SK-N-SH (cell line): ENCODE measurements around the gene SPACDR. TPM values are rescaled to one million over a fixed set of nuclear protein-coding genes. Genes with fewer than 3 reads are reported as not detected.
A peak's percentile ranks its signal among the peaks of the same experiment; 100 is the strongest.

Source experiments
- CTCF ChIA-PET: fragments of 300-600, 350-600 bp; formaldehyde crosslinking; extraction: SDS; loops from one replicate; lab custom pipeline; 2021; lab: Yijun Ruan, JAX
- POLR2A ChIA-PET: fragments of 350-600 bp; sonication (Branson Sonifier 250); formaldehyde crosslinking; extraction: SDS; loops from one replicate; lab custom pipeline; 2020; ENCODE audit warnings: antibody characterized with exemption, inconsistent platforms; lab: Yijun Ruan, JAX
- DNase-seq: peaks from one replicate; pipeline ENCODE4 v3.0.0; 2012
- H2AFZ ChIP-seq: fragments of 200-600 bp; sonication (generic); 2 replicates; pipeline ENCODE4 v1.8.1; 2016; ENCODE audit warnings: antibody characterized with exemption, mild to moderate bottlenecking, low read depth
- H3F3A ChIP-seq: fragments of 200-600 bp; sonication (generic); replicated peaks from 2 replicates; pipeline ENCODE3; 2016; ENCODE audit warnings: antibody characterized with exemption, mild to moderate bottlenecking; ENCODE audit not compliant: insufficient read depth
- H3K27ac ChIP-seq, 2 experiments: fragments of 200-500 bp in 1 of 2; fragments of 200-600 bp in 1 of 2; sonication (Bioruptor generic) in 1 of 2; sonication (generic), shearing (Covaris generic) in 1 of 2; 2 replicates each; pipeline versions ENCODE4 v1.5.1 to v1.6.1; 2014 to 2016; ENCODE audit warnings: low read depth in 2 of 2, inconsistent platforms in 1 of 2, low read length in 1 of 2, mild to moderate bottlenecking in 1 of 2, mixed read lengths in 1 of 2
- H3K27me3 ChIP-seq: fragments of 200-600 bp; sonication (generic), shearing (Covaris generic); 2 replicates; pipeline ENCODE4 v1.6.1; 2016; ENCODE audit warnings: mixed run types; ENCODE audit not compliant: insufficient read depth
- H3K36me3 ChIP-seq, 2 experiments: fragments of 200-500 bp in 1 of 2; fragments of 200-600 bp in 1 of 2; sonication (Bioruptor generic) in 1 of 2; sonication (generic) in 1 of 2; replicated peaks in 1 of 2; 2 replicates each; pipeline versions ENCODE3 to v1.5.1; 2014 to 2016; ENCODE audit warnings: low read length in 1 of 2, mild to moderate bottlenecking in 1 of 2; ENCODE audit not compliant: insufficient read depth in 2 of 2, control insufficient read depth in 1 of 2
- H3K4me1 ChIP-seq, 2 experiments: fragments of 200-500 bp in 1 of 2; fragments of 200-600 bp in 1 of 2; sonication (Bioruptor generic) in 1 of 2; sonication (generic), shearing (Covaris generic) in 1 of 2; 2 replicates each; pipeline versions ENCODE4 v1.5.1 to v1.6.1; 2014 to 2016; ENCODE audit warnings: low read depth in 1 of 2, low read length in 1 of 2, mixed run types in 1 of 2; ENCODE audit not compliant: insufficient read depth in 2 of 2, control insufficient read depth in 1 of 2
- H3K4me2 ChIP-seq: fragments of 200-600 bp; sonication (generic), shearing (Covaris generic); 2 replicates; pipeline ENCODE4 v1.6.1; 2017; ENCODE audit warnings: mixed run types
- H3K4me3 ChIP-seq, 2 experiments: fragments of 200-500 bp in 1 of 2; fragments of 200-600 bp in 1 of 2; sonication (Bioruptor generic) in 1 of 2; sonication (generic), shearing (Covaris generic) in 1 of 2; 2 replicates each; pipeline versions ENCODE4 v1.5.1 to v1.8.1; 2014 to 2016; ENCODE audit warnings: low read depth in 2 of 2, inconsistent platforms in 1 of 2, low read length in 1 of 2, mild to moderate bottlenecking in 1 of 2, mixed read lengths in 1 of 2, moderate library complexity in 1 of 2
- H3K79me2 ChIP-seq: fragments of 200-600 bp; sonication (generic); 2 replicates; pipeline ENCODE4 v1.8.1; 2017; ENCODE audit warnings: mild to moderate bottlenecking; ENCODE audit not compliant: insufficient read depth
- H3K9ac ChIP-seq: fragments of 200-600 bp; sonication (generic); 2 replicates; pipeline ENCODE4 v1.6.1; 2017; ENCODE audit warnings: mixed run types
- H3K9me2 ChIP-seq: fragments of 200-600 bp; sonication (generic); 2 replicates; pipeline ENCODE4 v1.6.1; 2017; ENCODE audit warnings: mixed run types
- H3K9me3 ChIP-seq: fragments of 200-600 bp; sonication (generic); 2 replicates; pipeline ENCODE4 v1.6.1; 2017; ENCODE audit warnings: mixed run types, mild to moderate bottlenecking, moderate library complexity
- H4K20me1 ChIP-seq: fragments of 200-600 bp; sonication (generic); 2 replicates; pipeline ENCODE4 v1.6.1; 2017; ENCODE audit warnings: mild to moderate bottlenecking, mixed run types; ENCODE audit not compliant: insufficient read depth
- CTCF ChIP-seq: fragments of 200-600 bp; sonication (generic); IDR thresholded peaks from 2 replicates; pipeline ENCODE4 v1.6.1; 2017; ENCODE audit warnings: antibody characterized with exemption, mild to moderate bottlenecking, moderate library complexity
- ELF1 ChIP-seq: IDR thresholded peaks from 2 replicates; pipeline ENCODE4 v1.4.0; 2012
- EZH2phosphoT487 ChIP-seq: fragments of 200-600 bp; sonication (generic); IDR thresholded peaks from 2 replicates; pipeline ENCODE4 v1.6.1; 2017; ENCODE audit warnings: low read depth, mixed run types, mild to moderate bottlenecking, antibody characterized with exemption, moderate library complexity, borderline replicate concordance
- GABPA ChIP-seq: IDR thresholded peaks from 2 replicates; pipeline ENCODE4 v1.4.0; 2012; ENCODE audit warnings: low read depth, mild to moderate bottlenecking
- MXI1 ChIP-seq: IDR thresholded peaks from 2 replicates; pipeline ENCODE4 v1.6.1; 2012; ENCODE audit warnings: mild to moderate bottlenecking, low read depth, low read length, improper control_type of control experiment
- NFIC ChIP-seq: IDR thresholded peaks from 2 replicates; pipeline ENCODE4 v1.4.0; 2012; ENCODE audit warnings: borderline replicate concordance
- NRF1 ChIP-seq: IDR thresholded peaks from 2 replicates; pipeline ENCODE4 v1.6.1; 2012; ENCODE audit warnings: low read depth, mild to moderate bottlenecking, low read length
- PBX3 ChIP-seq: IDR thresholded peaks from 2 replicates; pipeline ENCODE4; 2012
- POLR2AphosphoS5 ChIP-seq: IDR thresholded peaks from 2 replicates; pipeline ENCODE4 v1.6.1; 2012; ENCODE audit warnings: low read depth, low read length
- RCOR1 ChIP-seq: fragments of 150-350 bp; IDR thresholded peaks from 2 replicates; pipeline ENCODE4 v1.6.1; 2017; ENCODE audit warnings: antibody characterized with exemption, low read length
- REST ChIP-seq: IDR thresholded peaks from 2 replicates; pipeline ENCODE4 v1.6.1; 2012; ENCODE audit warnings: mild to moderate bottlenecking, low read depth, low read length, moderate library complexity
- SIN3A ChIP-seq: IDR thresholded peaks from 2 replicates; pipeline ENCODE4 v1.6.1; 2012; ENCODE audit warnings: low read depth, mild to moderate bottlenecking, low read length, moderate library complexity, borderline replicate concordance
- TCF12 ChIP-seq: IDR thresholded peaks from 2 replicates; pipeline ENCODE4 v1.4.0; 2012
- USF1 ChIP-seq: IDR thresholded peaks from 2 replicates; pipeline ENCODE4 v1.4.0; 2012; ENCODE audit warnings: low read depth, borderline replicate concordance
- WGBS: methylation state at CpG from one replicate; pipeline ENCODE4 v1.1.6; 2017; ENCODE audit warnings: low lambda C conversion rate; 5-methylcytosine and 5-hydroxymethylcytosine counted together
- polyA plus RNA-seq, 3 experiments: library from polyadenylated mRNA; depleted of rRNA; stranded (reverse); fragments of >200 nt; gene quantifications; 2 replicates each; pipeline ENCODE4 v1.2.3, GENCODE V29; 2012

The SPACDR gene
- polyA plus RNA-seq, 1 of the 3 experiments (the other 2 are of a cell fraction) = 1.5 TPM

- ChIA-PET CTCF (interaction anchor here (0.6 to 11.1 kb wide), 5 partner anchors 18 to 75 kb away, joined by 3 to 151 read pairs (median 3); no protein-coding TSS in a partner anchor), POLR2A (no interaction called here)
- H3K4me2 ChIP-seq = no peak overlapping the region
- H3K9me2 ChIP-seq = no peaks in the 10 kb centered on the region
- peaks cover 0 to 6% of the 10 kb centered on the region in 2 experiments for H3K36me3 ChIP-seq
- H3K4me1 ChIP-seq = peaks cover 3 to 42% of the 10 kb centered on the region in 2 experiments; a peak in 2 of 4 replicates
- H3K9ac ChIP-seq = no peak overlapping the region
- H3F3A ChIP-seq = peaks cover under 1% of the 10 kb centered on the region
- peak; percentile 36 for DNase-seq
- no peak overlapping the region for H3K4me3 ChIP-seq
- no peaks in the 10 kb centered on the region for H3K9me3 ChIP-seq
- TF ChIP-seq RCOR1 (no peak), REST (no peak)
- no peak overlapping the region for H3K27ac ChIP-seq
- H2AFZ ChIP-seq = no peak overlapping the region
- peaks cover 5% of the 10 kb centered on the region; the same call in 1 of the 2 replicates for H3K79me2 ChIP-seq
- H4K20me1 ChIP-seq = no peaks in the 10 kb centered on the region
- 88% methylated on average over 15 of the region's 30 CpGs for WGBS
- H3K27me3 ChIP-seq = no peaks in the 10 kb centered on the region
Measured at GRCh38 chr7:100486753-100487446, 22.8 kb upstream of the SPACDR start.

- Histone ChIP-seq H3K79me2 (peaks cover 5% of the 10 kb centered on the region; the same call in 1 of the 2 replicates), H3K4me1 (peaks cover 3 to 42% of the 10 kb centered on the region in 2 experiments; a peak in 2 of 4 replicates), H3K9me3 (no peaks in the 10 kb centered on the region), H4K20me1 (no peaks in the 10 kb centered on the region), H3K27me3 (no peaks in the 10 kb centered on the region), H3F3A (peaks cover 6% of the 10 kb centered on the region), H3K27ac (no peak overlapping the region), H3K4me2 (peak overlapping the region; percentile 93; the same call in 1 of the 2 replicates), H3K9ac (no peak overlapping the region), H2AFZ (no peak overlapping the region), H3K36me3 (peaks cover 0 to 6% of the 10 kb centered on the region in 2 experiments), H3K4me3 (no peak overlapping the region), H3K9me2 (no peaks in the 10 kb centered on the region)
- WGBS = 93% methylated on average over 5 of the region's 5 CpGs
- ChIA-PET POLR2A (no interaction called here), CTCF (interaction anchor here (1.0 to 11.1 kb wide), 4 partner anchors 17 to 75 kb away, joined by 3 to 151 read pairs (median 18); partner anchors contain the start of gene AGFG2)
- DNase-seq = no peak
- TF ChIP-seq USF1 (no peak), NFIC (no peak), GABPA (no peak), REST (no peak), EZH2phosphoT487 (no peak), TCF12 (no peak), NRF1 (no peak), MXI1 (no peak), PBX3 (no peak), ELF1 (no peak), CTCF (no peak), SIN3A (no peak), POLR2AphosphoS5 (no peak)
Measured at GRCh38 chr7:100486111-100486636, 22.1 kb upstream of the SPACDR start.
